GM19463 (cell line): ENCODE data around the gene NOM1.
"Not testable (repeated sequence)": the region's sequence is repeated elsewhere in the genome, so short reads cannot be mapped to it uniquely, and the experiment has no call there.

ENCODE experiments used
- ATAC-seq: cut with Tn5 transposase; IDR thresholded peaks from one replicate; pipeline ENCODE4 v1.9.1; 2021; ENCODE audit warnings: mild to moderate bottlenecking, moderate library complexity; ENCODE audit not compliant: unreplicated experiment

Gene NOM1

GRCh38 chr7:156940421-156941122 is 8.9 kb upstream of the NOM1 start:
- ATAC-seq, result no peak

- no peak for ATAC-seq
These were observed 7.9 kb upstream of the NOM1 start for GRCh38 chr7:156941393-156942182.

GRCh38 chr7:156942708-156943090 is 6.8 kb upstream of the NOM1 start:
- no peak for ATAC-seq

- ATAC-seq, result no peak
These were observed 6.1 kb upstream of the NOM1 start for GRCh38 chr7:156943091-156944041.

- ATAC-seq, result no peak
These were observed 4.6 kb upstream of the NOM1 start for GRCh38 chr7:156944876-156945275.

GRCh38 chr7:156947120-156947843 is 2.2 kb upstream of the NOM1 start:
- ATAC-seq, result no peak

GRCh38 chr7:156948361-156948760 is 1.2 kb upstream of the NOM1 start:
- no peak for ATAC-seq

- no peak for ATAC-seq
These were observed 908 bp downstream of the NOM1 start for GRCh38 chr7:156950381-156950858.

- not testable (repeated sequence) for ATAC-seq
These were observed 3.7 kb downstream of the NOM1 start for GRCh38 chr7:156953215-156953614.

GRCh38 chr7:156954941-156955340 is 5.4 kb downstream of the NOM1 start:
- no peak for ATAC-seq

GRCh38 chr7:156956727-156957126 is 7.2 kb downstream of the NOM1 start:
- no peak for ATAC-seq

GRCh38 chr7:156962145-156962544 is 12.6 kb downstream of the NOM1 start:
- no peak for ATAC-seq

GRCh38 chr7:156962897-156963296 is 13.4 kb downstream of the NOM1 start:
- no peak for ATAC-seq

GRCh38 chr7:156963472-156963871 is 14.0 kb downstream of the NOM1 start:
- no peak for ATAC-seq

GRCh38 chr7:156964971-156965370 is 15.5 kb downstream of the NOM1 start:
- ATAC-seq, result no peak

- ATAC-seq, result no peak
These were observed 16.9 kb downstream of the NOM1 start for GRCh38 chr7:156966387-156966786.

- ATAC-seq, result no peak
These were observed 18.7 kb downstream of the NOM1 start for GRCh38 chr7:156968183-156968582.

- no peak for ATAC-seq
These were observed 20.5 kb downstream of the NOM1 start for GRCh38 chr7:156969972-156970420.

- ATAC-seq, result no peak
These were observed 26.1 kb downstream of the NOM1 start for GRCh38 chr7:156975620-156976019.

GRCh38 chr7:156979007-156979606 is 29.6 kb downstream of the NOM1 start:
- no peak for ATAC-seq
